Activated CD8-positive, alpha-beta T cell treated with anti-CD3 and anti-CD28 coated beads, Interleukin-2, amount 10 ng/mL, durations not matched to agents 7 days and 5 days (primary cell): ENCODE measurements around the gene RIMBP2. TPM values are rescaled to one million over a fixed set of nuclear protein-coding genes. Genes with fewer than 3 reads are reported as not detected.
"Not testable (repeated sequence)": the region's sequence is repeated elsewhere in the genome, so short reads cannot be mapped to it uniquely, and the experiment has no call there.

Experiments used
- ATAC-seq: fragments of 150-1000 bp; cut with Tn5 transposase; one replicate; pipeline ENCODE4 v1.10.0; 2021; ENCODE audit warnings: moderate library complexity
- CTCF ChIA-PET: fragments of 350-600 bp; sonication (Branson Sonifier 250); formaldehyde crosslinking; loops from one replicate; lab custom pipeline; 2021; ENCODE audit warnings: antibody characterized with exemption; lab: Charles Lee
- POLR2A ChIA-PET: fragments of 350-600 bp; sonication (Branson Sonifier 250); formaldehyde crosslinking; loops from one replicate; lab custom pipeline; 2021; ENCODE audit warnings: antibody characterized with exemption; lab: Charles Lee
- DNase-seq: peaks from one replicate; pipeline ENCODE4 v3.0.0-alpha.2; 2020
- H3K27ac Mint-ChIP-seq: one replicate; pipeline ENCODE4 v1.8.0; 2021; ENCODE audit warnings: mild to moderate bottlenecking, mixed read lengths
- H3K27me3 Mint-ChIP-seq: one replicate; pipeline ENCODE4 v1.8.0; 2021; ENCODE audit warnings: low read depth, mixed read lengths
- H3K36me3 Mint-ChIP-seq: one replicate; pipeline ENCODE4 v1.8.0; 2021; ENCODE audit warnings: low read depth, mixed read lengths
- H3K4me1 Mint-ChIP-seq: one replicate; pipeline ENCODE4 v1.8.0; 2021; ENCODE audit warnings: low read depth, mixed read lengths
- H3K4me3 Mint-ChIP-seq: one replicate; pipeline ENCODE4 v1.8.0; 2021; ENCODE audit warnings: mild to moderate bottlenecking, mixed read lengths
- H3K9me3 Mint-ChIP-seq: one replicate; pipeline ENCODE4 v1.8.0; 2022; ENCODE audit warnings: mixed read lengths; ENCODE audit not compliant: insufficient read depth
- total RNA-seq, 2 experiments: library from RNA; stranded (reverse); gene quantifications; one replicate each; pipeline ENCODE4 v1.2.3, GENCODE V29; 2021

Gene RIMBP2
- total RNA-seq, 2 experiments from 2014 or later, result not detected

GRCh38 chr12:130700492-130701401, 15.4 kb downstream of the RIMBP2 start:
- H3K4me3 Mint-ChIP-seq, result no peak overlapping the region
- ATAC-seq (no peak), DNase-seq (no peak)
- no peaks in the 10 kb centered on the region for H3K4me1 Mint-ChIP-seq
- ChIA-PET POLR2A (no interaction called here), CTCF (no interaction called here)
- H3K9me3 Mint-ChIP-seq, result no peaks in the 10 kb centered on the region
- H3K27me3 Mint-ChIP-seq, result no peaks in the 10 kb centered on the region
- H3K27ac Mint-ChIP-seq, result no peak overlapping the region
- no peaks in the 10 kb centered on the region for H3K36me3 Mint-ChIP-seq

GRCh38 chr12:130698106-130698505, 18.0 kb downstream of the RIMBP2 start:
- POLR2A ChIA-PET, result no interaction called here
- Mint-ChIP-seq H3K27me3 (no peaks in the 10 kb centered on the region), H3K4me3 (no peak overlapping the region), H3K4me1 (no peaks in the 10 kb centered on the region), H3K36me3 (no peaks in the 10 kb centered on the region), H3K9me3 (no peaks in the 10 kb centered on the region), H3K27ac (no peak overlapping the region)
- ATAC-seq (no peak), DNase-seq (no peak)
- CTCF ChIA-PET, result no interaction called here

GRCh38 chr12:130696379-130697100, 19.6 kb downstream of the RIMBP2 start:
- H3K4me3 Mint-ChIP-seq, result no peak overlapping the region
- CTCF ChIA-PET, result no interaction called here
- no peak for DNase-seq
- POLR2A ChIA-PET, result no interaction called here
- no peaks in the 10 kb centered on the region for H3K27me3 Mint-ChIP-seq
- no peaks in the 10 kb centered on the region for H3K36me3 Mint-ChIP-seq
- no peaks in the 10 kb centered on the region for H3K4me1 Mint-ChIP-seq
- H3K9me3 Mint-ChIP-seq, result no peaks in the 10 kb centered on the region
- no peak for ATAC-seq
- no peak overlapping the region for H3K27ac Mint-ChIP-seq

- ATAC-seq (no peak), DNase-seq (no peak)
- ChIA-PET CTCF (no interaction called here), POLR2A (no interaction called here)
- Mint-ChIP-seq H3K36me3 (no peaks in the 10 kb centered on the region), H3K4me1 (no peaks in the 10 kb centered on the region), H3K4me3 (no peak overlapping the region), H3K27ac (no peak overlapping the region), H3K9me3 (no peaks in the 10 kb centered on the region), H3K27me3 (no peaks in the 10 kb centered on the region)
Observed at GRCh38 chr12:130695061-130695460, 21.0 kb downstream of the RIMBP2 start.

GRCh38 chr12:130689408-130690405, 26.4 kb downstream of the RIMBP2 start:
- no peaks in the 10 kb centered on the region for H3K9me3 Mint-ChIP-seq
- DNase-seq (no peak), ATAC-seq (no peak)
- H3K4me1 Mint-ChIP-seq, result no peaks in the 10 kb centered on the region
- H3K36me3 Mint-ChIP-seq, result no peaks in the 10 kb centered on the region
- ChIA-PET CTCF (no interaction called here), POLR2A (no interaction called here)
- no peak overlapping the region for H3K27ac Mint-ChIP-seq
- H3K4me3 Mint-ChIP-seq, result no peak overlapping the region
- no peaks in the 10 kb centered on the region for H3K27me3 Mint-ChIP-seq

GRCh38 chr12:130688999-130689398, 27.1 kb downstream of the RIMBP2 start:
- H3K4me1 Mint-ChIP-seq, DNase-seq, ATAC-seq, H3K4me3 Mint-ChIP-seq, H3K27me3 Mint-ChIP-seq, CTCF ChIA-PET, H3K9me3 Mint-ChIP-seq, H3K36me3 Mint-ChIP-seq, H3K27ac Mint-ChIP-seq, POLR2A ChIA-PET: not testable (repeated sequence)

GRCh38 chr12:130687796-130688778, 28.0 kb downstream of the RIMBP2 start:
- no peak for DNase-seq
- H3K27ac Mint-ChIP-seq, result no peak overlapping the region
- no peaks in the 10 kb centered on the region for H3K36me3 Mint-ChIP-seq
- ATAC-seq, result no peak
- H3K9me3 Mint-ChIP-seq, result no peaks in the 10 kb centered on the region
- CTCF ChIA-PET, result no interaction called here
- H3K27me3 Mint-ChIP-seq, result no peaks in the 10 kb centered on the region
- H3K4me1 Mint-ChIP-seq, result no peaks in the 10 kb centered on the region
- POLR2A ChIA-PET, result no interaction called here
- no peak overlapping the region for H3K4me3 Mint-ChIP-seq

GRCh38 chr12:130687190-130687589, 28.9 kb downstream of the RIMBP2 start:
- ATAC-seq (no peak), DNase-seq (no peak)
- H3K27me3 Mint-ChIP-seq, result no peaks in the 10 kb centered on the region
- no peaks in the 10 kb centered on the region for H3K36me3 Mint-ChIP-seq
- H3K4me3 Mint-ChIP-seq, result no peak overlapping the region
- CTCF ChIA-PET, result no interaction called here
- POLR2A ChIA-PET, result no interaction called here
- no peak overlapping the region for H3K27ac Mint-ChIP-seq
- no peaks in the 10 kb centered on the region for H3K9me3 Mint-ChIP-seq
- H3K4me1 Mint-ChIP-seq, result no peaks in the 10 kb centered on the region

GRCh38 chr12:130686511-130686991, 29.5 kb downstream of the RIMBP2 start:
- no peaks in the 10 kb centered on the region for H3K36me3 Mint-ChIP-seq
- ATAC-seq (no peak), DNase-seq (no peak)
- no peaks in the 10 kb centered on the region for H3K27me3 Mint-ChIP-seq
- no peak overlapping the region for H3K27ac Mint-ChIP-seq
- ChIA-PET POLR2A (no interaction called here), CTCF (no interaction called here)
- H3K4me1 Mint-ChIP-seq, result no peaks in the 10 kb centered on the region
- no peak overlapping the region for H3K4me3 Mint-ChIP-seq
- H3K9me3 Mint-ChIP-seq, result no peaks in the 10 kb centered on the region

GRCh38 chr12:130685850-130686249, 30.2 kb downstream of the RIMBP2 start:
- Mint-ChIP-seq H3K9me3 (no peaks in the 10 kb centered on the region), H3K4me3 (no peak overlapping the region), H3K36me3 (no peaks in the 10 kb centered on the region), H3K27me3 (no peaks in the 10 kb centered on the region), H3K4me1 (no peaks in the 10 kb centered on the region), H3K27ac (no peak overlapping the region)
- DNase-seq (no peak), ATAC-seq (no peak)
- ChIA-PET CTCF (no interaction called here), POLR2A (no interaction called here)
